ENCODE measurements around the gene MRGPRX1.
"Not testable (repeated sequence)": the region's sequence is repeated elsewhere in the genome, so short reads cannot be mapped to it uniquely, and the experiment has no call there.

The MRGPRX1 gene

GRCh38 chr11:18927550-18928322, 11.5 kb downstream of the MRGPRX1 start:
- no peaks in the 10 kb centered on the region for H3K9me3 ChIP-seq (ENCODE audit: insufficient read depth, low read depth, low read length)
- H3K4me1 ChIP-seq (ENCODE audit: insufficient read depth, low read length): no peaks in the 10 kb centered on the region
- no peaks in the 10 kb centered on the region for H3K36me3 ChIP-seq (ENCODE audit: insufficient read depth, low read depth, low read length)
- H3K27me3 ChIP-seq (ENCODE audit: insufficient read depth, low read length): no peaks in the 10 kb centered on the region; the same call in 1 of the 2 replicates
- no peak overlapping the region for H3K27ac ChIP-seq (ENCODE audit: low read length)
- H3K4me3 ChIP-seq (ENCODE audit: low read length): no peak overlapping the region
- no peak overlapping the region for H3K9ac ChIP-seq (ENCODE audit: low read depth, low read length)

GRCh38 chr11:18925426-18925825, 13.8 kb downstream of the MRGPRX1 start:
- not testable (repeated sequence) for H3K36me3 ChIP-seq (ENCODE audit: insufficient read depth, low read depth, low read length); H3K9me3 ChIP-seq (ENCODE audit: insufficient read depth, low read depth, low read length); H3K4me1 ChIP-seq (ENCODE audit: insufficient read depth, low read length); H3K4me3 ChIP-seq (ENCODE audit: low read length); H3K27ac ChIP-seq (ENCODE audit: low read length); H3K9ac ChIP-seq (ENCODE audit: low read depth, low read length); H3K27me3 ChIP-seq (ENCODE audit: insufficient read depth, low read length)

DNA sequence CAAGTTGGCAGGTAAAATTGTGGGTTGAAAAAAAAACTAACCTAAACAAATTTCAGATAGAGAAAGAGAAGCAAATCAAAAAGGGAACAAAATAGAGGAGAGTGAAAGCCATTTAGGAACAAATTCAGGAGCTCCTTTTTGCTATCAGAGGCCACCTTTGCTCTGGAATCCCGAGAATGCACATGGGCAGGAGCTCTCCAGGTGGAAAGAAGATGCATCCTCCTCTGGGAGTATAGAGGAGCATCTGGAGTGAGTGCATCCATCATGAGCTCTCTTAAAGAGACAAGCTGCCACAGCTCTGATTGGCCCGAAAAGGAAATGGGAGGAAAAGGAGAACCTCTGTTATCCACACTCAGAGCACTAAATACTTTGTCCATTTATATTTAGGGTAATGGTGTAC, 26.3 kb downstream of the MRGPRX1 start:
- Histone ChIP-seq H3K9me3 (ENCODE audit: insufficient read depth, low read depth, low read length) (no peaks in the 10 kb centered on the region), H3K4me1 (ENCODE audit: insufficient read depth, low read length) (0 out of 2 replicates have a peak, but pooled peaks cover 5% of the 10 kb centered on the region), H3K27ac (ENCODE audit: low read length) (no peak overlapping the region), H3K9ac (ENCODE audit: low read depth, low read length) (no peak overlapping the region), H3K4me3 (ENCODE audit: low read length) (no peak overlapping the region), H3K27me3 (ENCODE audit: insufficient read depth, low read length) (no peaks in the 10 kb centered on the region), H3K36me3 (ENCODE audit: insufficient read depth, low read depth, low read length) (no peaks in the 10 kb centered on the region)

DNA sequence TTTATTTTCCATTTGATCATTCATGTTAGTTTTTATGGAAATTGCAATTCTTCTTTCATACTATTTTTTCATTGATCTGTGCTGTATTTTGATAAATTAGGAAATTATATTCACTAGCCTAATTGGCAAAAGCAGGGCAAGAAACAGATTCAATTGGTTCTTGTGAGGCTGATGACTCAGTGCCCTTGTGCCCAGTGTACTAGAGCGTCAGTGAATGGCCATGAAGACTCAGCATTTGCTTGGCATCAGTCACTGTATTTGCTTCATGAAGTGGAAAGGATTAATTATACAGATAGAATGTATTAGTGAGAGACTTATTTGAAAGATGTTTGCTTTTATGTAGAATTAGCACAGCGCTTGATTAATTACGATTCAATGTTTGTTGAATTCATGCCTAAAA, 31.8 kb downstream of the MRGPRX1 start:
- Histone ChIP-seq H3K9ac (ENCODE audit: low read depth, low read length) (no peak overlapping the region), H3K9me3 (ENCODE audit: insufficient read depth, low read depth, low read length) (no peaks in the 10 kb centered on the region), H3K27ac (ENCODE audit: low read length) (no peak overlapping the region), H3K4me1 (ENCODE audit: insufficient read depth, low read length) (0 out of 2 replicates have a peak, but pooled peaks cover under 1% of the 10 kb centered on the region), H3K27me3 (ENCODE audit: insufficient read depth, low read length) (no peaks in the 10 kb centered on the region), H3K36me3 (ENCODE audit: insufficient read depth, low read depth, low read length) (no peaks in the 10 kb centered on the region), H3K4me3 (ENCODE audit: low read length) (no peak overlapping the region)

DNA sequence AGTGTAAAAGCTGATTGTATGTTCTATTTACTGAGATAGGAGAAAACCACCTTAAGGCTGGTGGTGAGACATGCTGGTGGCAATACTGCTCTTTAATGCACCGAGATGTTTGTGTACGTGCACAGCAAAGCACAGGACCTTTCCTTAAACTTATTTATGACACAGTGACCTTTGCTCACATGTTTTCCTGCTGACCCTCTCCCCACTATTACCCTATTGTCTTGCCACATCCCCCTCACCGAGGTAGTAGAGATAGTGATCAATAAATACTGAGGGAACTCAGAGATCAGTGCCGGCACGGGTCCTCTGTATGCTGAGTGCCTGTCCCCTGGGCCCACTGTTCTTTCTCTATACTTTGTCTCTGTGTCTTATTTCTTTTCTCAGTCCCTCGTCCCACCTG, 38.6 kb downstream of the MRGPRX1 start:
- not testable (repeated sequence) for H3K9ac ChIP-seq (ENCODE audit: low read depth, low read length); H3K36me3 ChIP-seq (ENCODE audit: insufficient read depth, low read depth, low read length); H3K27me3 ChIP-seq (ENCODE audit: insufficient read depth, low read length); H3K4me1 ChIP-seq (ENCODE audit: insufficient read depth, low read length); H3K27ac ChIP-seq (ENCODE audit: low read length); H3K4me3 ChIP-seq (ENCODE audit: low read length); H3K9me3 ChIP-seq (ENCODE audit: insufficient read depth, low read depth, low read length)

- not testable (repeated sequence) for H3K36me3 ChIP-seq (ENCODE audit: insufficient read depth, low read depth, low read length); H3K4me3 ChIP-seq (ENCODE audit: low read length); H3K4me1 ChIP-seq (ENCODE audit: insufficient read depth, low read length); H3K27ac ChIP-seq (ENCODE audit: low read length); H3K9me3 ChIP-seq (ENCODE audit: insufficient read depth, low read depth, low read length); H3K9ac ChIP-seq (ENCODE audit: low read depth, low read length); H3K27me3 ChIP-seq (ENCODE audit: insufficient read depth, low read length)
Observed at GRCh38 chr11:18900151-18900611, 39.0 kb downstream of the MRGPRX1 start.

- H3K4me1 ChIP-seq (ENCODE audit: insufficient read depth, low read length); H3K27me3 ChIP-seq (ENCODE audit: insufficient read depth, low read length); H3K9ac ChIP-seq (ENCODE audit: low read depth, low read length); H3K9me3 ChIP-seq (ENCODE audit: insufficient read depth, low read depth, low read length); H3K36me3 ChIP-seq (ENCODE audit: insufficient read depth, low read depth, low read length); H3K4me3 ChIP-seq (ENCODE audit: low read length); H3K27ac ChIP-seq (ENCODE audit: low read length): not testable (repeated sequence)
Observed at GRCh38 chr11:18891712-18892111, 47.5 kb downstream of the MRGPRX1 start.

DNA sequence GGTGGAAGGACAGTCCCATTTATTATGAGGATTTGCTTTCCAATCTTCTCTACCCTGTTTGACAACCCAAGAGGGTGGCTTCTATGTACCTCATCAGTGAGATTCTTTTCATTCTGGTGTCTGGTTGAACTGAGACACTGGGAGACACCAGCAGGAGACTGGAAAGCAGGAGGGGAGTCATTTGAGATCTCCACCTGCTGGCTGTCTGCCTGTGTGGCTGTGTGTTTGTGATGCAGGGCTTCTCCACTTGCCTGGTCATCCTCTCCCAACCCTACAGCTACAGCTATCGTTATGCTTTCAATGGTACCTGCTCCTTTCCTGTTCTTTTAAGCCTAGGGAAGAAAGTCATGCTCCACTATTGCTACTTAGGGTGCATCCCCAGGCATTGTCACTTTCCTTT, 48.6 kb downstream of the MRGPRX1 start:
- H3K36me3 ChIP-seq (ENCODE audit: insufficient read depth, low read depth, low read length): no peaks in the 10 kb centered on the region
- no peaks in the 10 kb centered on the region; the same call in 1 of the 2 replicates for H3K27me3 ChIP-seq (ENCODE audit: insufficient read depth, low read length)

More for the DNA sequence above, 48.6 kb downstream of the MRGPRX1 start:
- Histone ChIP-seq H3K27ac (ENCODE audit: low read length) (no peak overlapping the region), H3K4me3 (ENCODE audit: low read length) (no peak overlapping the region), H3K9ac (ENCODE audit: low read depth, low read length) (no peak overlapping the region), H3K4me1 (ENCODE audit: insufficient read depth, low read length) (no peaks in the 10 kb centered on the region), H3K9me3 (ENCODE audit: insufficient read depth, low read depth, low read length) (no peaks in the 10 kb centered on the region)

Data from iPS-20b (cell line).